Ovary (tissue), 3 donors: ENCODE measurements around the gene STPG4.

Source experiments
- CTCF ChIP-seq, 3 donors: fragments of 450-650 bp in 2 of 3; fragments of 200-600 bp in 1 of 3; IDR thresholded peaks; one replicate each; pipeline versions ENCODE4 v1.5.1 to v1.8.0; 2016 to 2022; ENCODE audit warnings: antibody characterized with exemption in 3 of 3, mild to moderate bottlenecking in 1 of 3
- POLR2A ChIP-seq: fragments of 450-650 bp; IDR thresholded peaks from one replicate; pipeline ENCODE4 v1.6.1; 2017; ENCODE audit warnings: antibody characterized with exemption, mild to moderate bottlenecking, moderate library complexity
- donor health status: DM: no; HTN: no; CAD: no.

- TF ChIP-seq POLR2A: no peak
- no peak for TF ChIP-seq CTCF (IDR thresholded peaks at IDR 0.05)
Observed at GRCh38 chr2:47195148-47195547, 40.0 kb upstream of the STPG4 start.
